Stimulated activated naive CD4-positive, alpha-beta T cell treated with Interleukin-2 at 50 U/mL for 16 hours (primary cell): Measurements from ENCODE around the gene ACTL9.
A peak's percentile ranks its signal among the peaks of the same experiment; 100 is the strongest.
"Not testable (repeated sequence)": the region's sequence is repeated elsewhere in the genome, so short reads cannot be mapped to it uniquely, and the experiment has no call there.

Experiments used
- DNase-seq: peaks from one replicate; lab custom pipeline; 2025; lab: John Stamatoyannopoulos, UW

ACTL9 gene, protein sequence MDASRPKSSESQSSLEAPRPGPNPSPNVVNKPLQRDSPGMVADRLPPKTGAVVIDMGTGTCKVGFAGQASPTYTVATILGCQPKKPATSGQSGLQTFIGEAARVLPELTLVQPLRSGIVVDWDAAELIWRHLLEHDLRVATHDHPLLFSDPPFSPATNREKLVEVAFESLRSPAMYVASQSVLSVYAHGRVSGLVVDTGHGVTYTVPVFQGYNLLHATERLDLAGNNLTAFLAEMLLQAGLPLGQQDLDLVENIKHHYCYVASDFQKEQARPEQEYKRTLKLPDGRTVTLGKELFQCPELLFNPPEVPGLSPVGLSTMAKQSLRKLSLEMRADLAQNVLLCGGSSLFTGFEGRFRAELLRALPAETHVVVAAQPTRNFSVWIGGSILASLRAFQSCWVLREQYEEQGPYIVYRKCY

DNA sequence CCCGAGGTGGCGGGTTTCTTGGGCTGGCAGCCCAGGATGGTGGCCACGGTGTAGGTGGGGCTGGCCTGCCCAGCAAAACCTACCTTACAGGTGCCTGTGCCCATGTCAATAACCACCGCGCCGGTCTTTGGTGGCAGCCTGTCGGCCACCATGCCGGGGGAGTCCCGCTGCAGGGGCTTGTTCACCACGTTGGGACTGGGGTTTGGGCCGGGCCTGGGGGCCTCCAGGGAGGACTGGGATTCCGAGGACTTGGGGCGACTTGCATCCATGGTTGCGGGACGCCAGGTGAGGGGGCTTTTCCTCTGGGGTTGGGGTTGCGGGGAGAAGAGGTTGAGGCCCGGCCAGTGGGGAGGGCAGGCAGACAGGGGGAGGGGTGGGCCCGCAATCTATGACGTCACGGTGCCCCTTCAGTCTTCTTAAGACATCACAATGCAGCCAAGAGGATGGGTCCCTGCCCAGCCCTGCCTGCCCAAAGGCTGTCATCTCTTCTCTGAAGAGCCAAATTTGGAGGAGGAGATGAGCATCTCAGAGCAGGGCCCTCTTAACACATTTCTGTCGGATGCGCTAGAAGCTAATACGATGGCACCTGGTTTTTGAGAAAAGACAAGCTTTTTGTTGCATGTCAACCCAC, at the start of gene ACTL9:
Gene ACTL9 (minus strand): TSS at position 363 of the 631 bp plus-strand sequence. CDS start 94 bp downstream, at position 269.
- DNase-seq = no peak

DNA sequence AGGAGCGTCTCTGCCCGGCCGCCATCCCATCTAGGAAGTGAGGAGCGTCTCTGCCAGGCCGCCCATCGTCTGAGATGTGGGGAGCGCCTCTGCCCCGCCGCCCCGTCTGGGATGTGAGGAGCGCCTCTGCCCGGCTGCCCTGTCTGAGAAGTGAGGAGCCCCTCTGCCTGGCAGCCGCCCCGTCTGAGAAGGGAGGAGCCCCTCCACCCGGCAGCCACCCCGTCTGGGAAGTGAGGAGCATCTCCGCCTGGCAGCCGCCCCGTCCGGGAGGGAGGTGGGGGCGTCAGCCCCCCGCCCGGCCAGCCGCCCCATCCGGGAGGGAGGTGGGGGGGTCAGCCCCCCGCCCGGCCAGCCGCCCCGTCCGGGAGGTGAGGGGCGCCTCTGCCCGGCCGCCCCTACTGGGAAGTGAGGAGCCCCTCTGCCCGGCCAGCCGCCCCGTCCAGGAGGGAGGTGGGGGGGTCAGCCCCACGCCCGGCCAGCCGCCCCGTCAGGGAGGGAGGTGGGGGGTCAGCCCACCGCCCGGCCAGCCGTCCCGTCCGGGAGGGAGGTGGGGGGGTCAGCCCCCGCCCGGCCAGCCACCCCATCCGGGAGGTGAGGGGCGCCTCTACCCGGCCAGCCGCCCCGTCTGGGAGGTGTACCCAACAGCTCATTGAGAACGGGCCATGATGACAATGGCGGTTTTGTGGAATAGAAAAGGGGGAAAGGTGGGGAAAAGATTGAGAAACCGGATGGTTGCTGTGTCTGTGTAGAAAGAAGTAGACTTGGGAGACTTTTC, 40.9 kb upstream of the ACTL9 start:
- not testable (repeated sequence) for DNase-seq

DNA sequence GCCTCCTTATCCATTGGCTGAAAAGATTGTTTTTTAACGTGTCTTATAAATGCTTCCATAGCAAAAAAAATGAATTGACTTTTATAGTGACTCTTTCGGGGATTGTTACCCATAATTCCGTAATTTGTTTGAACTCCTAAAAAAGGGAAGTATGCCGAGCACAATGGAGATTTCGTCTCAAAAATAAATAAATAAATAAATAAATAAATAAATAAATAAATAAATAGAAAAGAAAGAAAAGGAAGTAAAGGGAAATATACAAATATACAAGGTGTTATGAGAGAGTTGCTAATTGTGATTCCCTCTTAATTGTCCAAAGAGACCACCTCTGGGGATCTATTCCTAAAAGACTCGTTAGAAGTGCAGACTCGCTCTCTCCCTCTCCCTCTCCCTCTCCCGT, 39.8 kb upstream of the ACTL9 start:
- no peak for DNase-seq

DNA sequence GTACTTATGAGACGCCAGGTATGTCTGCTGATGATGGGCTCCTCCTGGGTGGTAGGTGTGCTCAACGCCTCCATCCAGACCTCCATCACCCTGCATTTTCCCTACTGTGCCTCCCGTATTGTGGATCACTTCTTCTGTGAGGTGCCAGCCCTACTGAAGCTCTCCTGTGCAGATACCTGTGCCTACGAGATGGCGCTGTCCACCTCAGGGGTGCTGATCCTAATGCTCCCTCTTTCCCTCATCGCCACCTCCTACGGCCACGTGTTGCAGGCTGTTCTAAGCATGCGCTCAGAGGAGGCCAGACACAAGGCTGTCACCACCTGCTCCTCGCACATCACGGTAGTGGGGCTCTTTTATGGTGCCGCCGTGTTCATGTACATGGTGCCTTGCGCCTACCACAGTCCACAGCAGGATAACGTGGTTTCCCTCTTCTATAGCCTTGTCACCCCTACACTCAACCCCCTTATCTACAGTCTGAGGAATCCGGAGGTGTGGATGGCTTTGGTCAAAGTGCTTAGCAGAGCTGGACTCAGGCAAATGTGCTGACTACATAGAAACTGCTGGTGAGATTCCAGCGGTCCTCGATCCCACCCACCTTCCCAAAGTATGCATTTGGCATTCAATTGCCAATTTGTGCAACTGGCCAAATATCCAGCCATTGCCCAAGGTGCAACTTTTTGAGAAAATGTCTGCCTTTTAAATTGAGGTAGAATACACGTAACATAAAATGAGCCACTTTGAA, 33.0 kb upstream of the ACTL9 start:
- DNase-seq = no peak

DNA sequence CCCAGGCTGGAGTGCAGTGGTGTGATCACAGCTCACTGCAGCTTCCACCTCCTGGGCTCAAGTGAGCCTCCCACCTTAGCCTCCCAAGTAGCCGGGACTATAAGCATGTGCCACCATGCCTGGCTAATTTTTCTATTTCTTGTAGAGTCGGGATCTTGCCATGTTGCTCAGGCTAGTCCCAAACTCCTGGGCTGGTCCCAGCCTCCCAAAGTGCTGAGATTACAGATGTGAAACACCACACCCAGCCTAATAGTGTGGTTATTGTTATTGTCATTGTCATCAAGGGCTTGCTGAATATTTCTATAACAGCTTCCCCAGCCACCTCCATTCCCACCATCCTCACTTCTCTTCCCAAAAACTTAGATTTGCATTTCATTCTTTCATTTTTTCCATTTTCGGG, 25.7 kb upstream of the ACTL9 start:
- no peak for DNase-seq

DNA sequence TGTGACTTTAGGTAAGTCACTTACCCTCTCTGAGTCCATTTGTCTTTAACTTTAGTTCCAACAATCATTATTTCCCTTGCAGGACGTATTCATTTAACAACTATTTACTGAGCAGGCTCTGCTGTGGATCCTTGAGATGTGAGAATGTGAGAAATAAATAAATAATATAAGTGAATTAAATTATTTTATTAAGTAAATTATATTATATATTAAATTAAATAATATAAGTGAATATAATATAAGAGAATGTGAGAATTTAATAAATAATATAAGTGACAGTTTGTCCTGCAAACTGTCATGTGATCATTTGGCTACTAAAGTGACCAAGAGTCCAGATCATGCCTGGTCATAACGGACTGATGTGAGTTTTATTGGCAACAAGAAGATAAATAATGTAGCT, 23.4 kb upstream of the ACTL9 start:
- no peak for DNase-seq

DNA sequence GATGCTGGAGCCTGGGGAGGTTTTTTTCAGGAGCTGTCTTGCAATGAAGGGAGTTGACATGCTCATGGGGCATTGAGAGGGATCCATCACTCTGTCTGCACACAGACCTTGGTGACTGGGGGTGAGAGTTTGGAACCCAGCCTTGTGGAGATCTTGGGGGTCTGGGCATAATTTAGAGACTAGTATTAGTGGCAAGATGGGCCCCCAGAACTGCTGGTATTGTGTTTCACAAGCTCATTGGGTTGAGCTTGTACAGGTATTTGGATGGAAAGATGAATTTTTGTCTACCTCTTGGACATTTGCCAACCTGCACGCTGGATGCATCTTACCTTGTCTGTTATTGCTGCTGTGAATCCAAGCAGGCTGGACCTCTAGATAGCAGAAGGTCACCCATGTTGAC, 22.7 kb upstream of the ACTL9 start, which contains the start of gene OR2Z1:
Gene OR2Z1 (plus strand): TSS at position 301 of the 400 bp plus-strand sequence. CDS start 9,395 bp downstream, outside the sequence.
- DNase-seq = no peak

DNA sequence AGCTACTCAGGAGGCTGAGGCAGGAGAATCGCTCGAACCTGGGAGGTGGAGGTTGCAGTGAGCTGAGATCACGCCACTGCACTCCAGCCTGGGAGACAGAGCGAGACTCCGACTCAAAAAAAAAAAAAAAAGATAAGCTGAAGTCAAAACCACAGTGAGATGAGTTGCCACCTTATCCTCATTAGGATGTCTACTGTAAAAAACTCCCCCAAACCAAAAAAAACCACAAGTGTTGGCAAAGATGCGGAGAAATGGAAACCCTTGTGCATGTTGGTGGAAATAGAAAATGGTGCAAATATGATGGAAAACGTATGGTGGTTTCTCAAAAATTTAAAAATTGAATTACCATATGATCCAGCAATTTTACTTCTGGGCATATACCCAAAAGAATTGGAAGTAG, 11.7 kb upstream of the ACTL9 start:
- DNase-seq = not testable (repeated sequence)

DNA sequence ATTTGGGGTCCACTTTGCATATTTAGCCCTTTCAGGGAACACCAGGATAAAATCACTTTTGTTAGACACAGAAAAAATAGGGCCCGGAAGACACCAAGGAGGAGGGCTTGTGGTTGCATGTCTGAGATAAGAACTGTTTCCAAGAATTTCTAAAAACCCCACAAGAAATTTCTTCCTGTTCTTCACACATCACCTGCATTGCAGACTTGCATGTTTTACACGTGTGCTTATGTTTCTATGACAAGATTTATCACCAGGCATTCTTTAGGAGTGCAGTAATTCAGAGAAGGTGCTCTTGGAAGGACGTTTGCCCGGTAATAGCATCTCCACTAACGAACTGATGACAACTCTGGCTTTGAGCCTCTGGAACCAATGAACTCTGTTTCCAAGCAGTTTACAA, 7.1 kb upstream of the ACTL9 start:
- DNase-seq = no peak

DNA sequence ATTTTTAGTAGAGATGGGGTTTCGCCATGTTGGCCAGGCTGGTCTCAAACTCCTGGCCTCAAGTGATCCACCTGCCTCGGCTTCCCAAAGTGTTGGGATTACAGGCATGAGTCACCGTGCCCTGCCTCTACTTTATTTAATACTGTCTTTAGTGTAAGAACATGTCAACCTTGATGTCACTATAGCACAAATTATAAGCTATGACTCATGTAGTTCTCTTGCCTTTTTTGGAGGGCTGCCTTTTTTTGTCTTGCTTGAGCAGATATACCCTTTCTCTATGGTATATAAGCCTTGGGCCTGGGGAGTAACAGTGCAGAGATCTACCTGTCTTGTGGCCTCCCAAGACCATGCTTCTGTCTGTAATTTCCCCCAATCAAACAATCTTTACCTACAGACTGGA, 6.7 kb upstream of the ACTL9 start:
- not testable (repeated sequence) for DNase-seq

DNA sequence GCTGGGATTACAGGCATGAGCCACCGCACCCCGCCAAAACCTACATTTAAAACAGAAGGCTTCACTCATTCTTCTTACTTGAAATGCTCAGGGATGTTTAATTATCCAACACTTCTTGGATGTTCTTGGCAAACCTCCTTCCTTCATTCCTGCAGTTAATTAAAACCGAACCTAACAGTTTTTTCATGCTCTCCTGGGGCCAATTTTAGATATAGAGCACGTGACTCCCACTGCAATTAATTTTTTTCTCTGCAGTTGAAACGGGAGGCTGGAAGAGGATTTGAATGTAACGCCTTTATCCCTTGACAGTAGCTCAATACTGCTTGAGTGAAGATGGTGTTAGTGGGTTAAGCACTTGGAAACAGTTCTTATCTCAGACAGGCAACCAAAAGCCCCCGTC, 4.6 kb upstream of the ACTL9 start:
- DNase-seq = no peak

DNA sequence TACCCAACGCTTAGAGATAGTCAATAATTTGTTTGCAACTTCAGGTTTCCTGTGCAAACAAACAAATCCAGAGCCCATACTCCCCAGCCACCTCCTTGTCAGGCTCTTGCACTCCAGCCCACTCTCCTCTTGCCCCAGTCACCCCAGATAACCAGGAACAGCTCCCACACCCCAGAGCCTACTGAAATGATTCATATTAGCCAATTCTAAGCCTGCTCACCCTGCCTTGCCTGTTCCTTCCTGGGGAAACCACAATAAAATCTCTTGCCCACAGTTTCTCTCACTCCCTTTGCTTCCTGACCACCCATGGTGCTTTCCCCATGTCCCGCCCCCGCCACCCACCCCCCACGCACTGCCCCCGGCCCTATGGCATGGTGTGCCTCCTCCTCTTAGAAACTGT, 3.8 kb upstream of the ACTL9 start:
- peak; percentile 48 for DNase-seq

DNA sequence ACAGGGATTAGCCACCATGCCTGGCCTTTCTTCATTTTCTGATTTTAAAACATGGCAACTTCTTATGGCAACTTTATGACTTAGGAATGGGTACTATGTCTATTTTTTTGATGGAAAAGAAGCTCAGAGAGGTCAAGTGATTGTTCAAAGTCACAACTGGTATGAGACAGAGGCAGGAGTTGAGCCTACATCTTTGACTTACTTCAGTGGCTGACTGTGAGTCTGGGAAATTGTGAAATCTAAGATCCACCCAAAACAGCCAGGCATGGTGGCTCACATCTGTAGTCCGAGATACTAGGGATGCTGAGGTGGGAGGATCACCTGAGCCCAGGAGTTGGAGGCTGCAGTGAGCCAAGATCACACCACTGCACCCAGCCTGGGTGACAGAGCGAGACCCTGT, 2.4 kb upstream of the ACTL9 start:
- no peak for DNase-seq

DNA sequence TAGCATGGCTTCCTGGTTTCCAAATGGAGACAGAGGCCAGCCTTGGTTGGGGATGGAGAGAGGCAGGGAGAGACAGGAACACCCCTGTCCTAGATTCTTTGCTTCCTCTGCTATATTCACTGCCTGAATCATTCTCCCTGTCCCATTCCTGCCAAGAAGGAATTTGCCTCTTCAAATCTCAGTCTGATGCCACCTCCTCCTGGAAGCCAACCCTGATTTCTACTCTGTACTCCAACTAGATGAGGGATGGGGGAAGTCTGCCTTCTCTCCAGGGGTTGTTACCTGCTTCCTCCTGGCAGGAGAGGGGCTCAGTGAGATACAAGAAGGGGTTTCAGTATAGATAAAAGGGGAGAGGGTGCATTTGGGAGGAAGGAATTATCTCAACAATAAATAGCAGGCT, 1.3 kb upstream of the ACTL9 start:
- DNase-seq = no peak

DNA sequence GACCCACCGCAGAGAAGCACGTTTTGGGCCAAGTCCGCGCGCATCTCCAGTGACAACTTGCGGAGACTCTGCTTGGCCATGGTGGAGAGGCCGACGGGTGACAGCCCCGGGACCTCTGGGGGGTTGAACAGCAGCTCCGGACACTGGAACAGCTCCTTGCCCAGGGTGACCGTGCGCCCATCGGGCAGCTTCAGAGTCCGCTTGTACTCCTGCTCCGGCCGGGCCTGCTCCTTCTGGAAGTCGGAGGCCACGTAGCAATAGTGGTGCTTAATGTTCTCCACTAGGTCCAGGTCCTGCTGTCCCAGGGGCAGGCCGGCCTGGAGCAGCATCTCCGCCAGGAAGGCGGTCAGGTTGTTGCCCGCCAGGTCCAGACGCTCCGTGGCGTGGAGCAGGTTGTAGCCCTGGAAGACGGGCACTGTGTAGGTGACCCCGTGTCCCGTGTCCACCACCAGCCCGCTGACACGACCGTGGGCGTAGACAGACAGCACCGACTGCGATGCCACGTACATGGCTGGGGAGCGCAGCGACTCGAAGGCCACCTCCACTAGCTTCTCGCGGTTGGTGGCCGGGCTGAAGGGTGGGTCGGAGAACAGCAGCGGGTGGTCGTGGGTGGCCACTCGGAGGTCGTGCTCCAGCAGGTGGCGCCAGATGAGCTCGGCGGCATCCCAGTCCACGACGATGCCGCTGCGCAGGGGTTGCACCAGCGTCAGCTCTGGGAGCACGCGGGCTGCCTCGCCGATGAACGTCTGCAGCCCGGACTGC, 743 bp downstream of the ACTL9 start:
- DNase-seq = no peak

DNA sequence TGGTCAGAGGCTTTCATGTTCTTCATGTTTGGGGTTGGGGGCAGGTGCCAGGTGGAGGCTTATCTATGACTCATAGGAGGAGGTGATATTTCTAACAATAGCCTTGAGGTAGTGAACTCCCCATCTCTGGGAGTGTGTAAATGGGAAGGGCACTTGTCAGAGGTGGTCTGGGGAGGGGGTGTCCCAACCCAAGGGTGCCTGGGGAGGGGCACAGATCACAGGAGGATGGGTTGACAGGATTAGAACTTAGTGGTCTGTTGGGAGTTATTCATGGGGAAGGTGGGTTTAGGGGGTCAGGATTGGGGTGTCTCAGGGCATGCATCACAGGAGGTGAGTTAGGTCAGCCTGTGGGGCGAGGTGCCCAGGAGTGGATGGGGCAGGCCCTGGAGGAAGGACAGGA, 1.6 kb downstream of the ACTL9 start:
- no peak for DNase-seq

DNA sequence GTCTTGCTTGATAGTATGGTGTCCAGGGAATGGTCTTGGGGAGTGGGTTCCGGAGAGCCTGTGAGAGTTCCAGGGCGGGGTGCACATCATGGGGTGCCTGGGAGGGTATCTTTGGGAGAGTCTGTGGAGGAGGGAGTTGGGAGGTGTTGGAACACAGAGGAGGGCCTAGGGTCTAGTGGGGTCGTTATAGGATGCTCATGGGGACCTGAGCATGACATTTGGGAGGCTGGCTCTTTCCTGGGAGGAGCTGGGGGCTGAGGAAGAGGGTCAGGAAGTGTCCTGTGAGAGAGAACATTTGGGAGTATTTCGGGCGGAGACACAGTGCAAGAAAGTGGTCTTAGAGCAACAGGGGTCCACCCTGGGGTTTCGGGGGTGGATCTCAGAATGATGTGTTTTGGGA, 2.7 kb downstream of the ACTL9 start:
- no peak for DNase-seq

DNA sequence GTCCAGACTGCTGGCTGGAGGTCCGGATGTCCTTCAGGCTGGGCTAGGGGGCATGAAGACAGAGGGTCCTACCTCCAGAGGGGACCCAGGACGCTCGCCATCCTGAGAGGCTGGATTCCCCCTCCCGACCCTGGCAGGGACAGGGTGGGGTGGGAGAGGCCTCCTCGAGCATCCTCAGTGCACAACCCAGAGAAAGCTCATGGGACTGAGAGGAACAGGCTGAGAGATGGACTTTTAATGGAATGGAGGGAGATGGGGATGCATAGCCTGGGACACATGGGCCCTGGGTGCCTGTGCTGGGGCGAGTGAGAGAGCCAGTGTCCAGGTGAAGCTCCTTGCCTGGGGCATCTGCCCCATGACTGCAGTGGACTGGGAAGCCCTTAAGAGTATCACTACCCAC, 3.1 kb downstream of the ACTL9 start:
- DNase-seq = no peak

DNA sequence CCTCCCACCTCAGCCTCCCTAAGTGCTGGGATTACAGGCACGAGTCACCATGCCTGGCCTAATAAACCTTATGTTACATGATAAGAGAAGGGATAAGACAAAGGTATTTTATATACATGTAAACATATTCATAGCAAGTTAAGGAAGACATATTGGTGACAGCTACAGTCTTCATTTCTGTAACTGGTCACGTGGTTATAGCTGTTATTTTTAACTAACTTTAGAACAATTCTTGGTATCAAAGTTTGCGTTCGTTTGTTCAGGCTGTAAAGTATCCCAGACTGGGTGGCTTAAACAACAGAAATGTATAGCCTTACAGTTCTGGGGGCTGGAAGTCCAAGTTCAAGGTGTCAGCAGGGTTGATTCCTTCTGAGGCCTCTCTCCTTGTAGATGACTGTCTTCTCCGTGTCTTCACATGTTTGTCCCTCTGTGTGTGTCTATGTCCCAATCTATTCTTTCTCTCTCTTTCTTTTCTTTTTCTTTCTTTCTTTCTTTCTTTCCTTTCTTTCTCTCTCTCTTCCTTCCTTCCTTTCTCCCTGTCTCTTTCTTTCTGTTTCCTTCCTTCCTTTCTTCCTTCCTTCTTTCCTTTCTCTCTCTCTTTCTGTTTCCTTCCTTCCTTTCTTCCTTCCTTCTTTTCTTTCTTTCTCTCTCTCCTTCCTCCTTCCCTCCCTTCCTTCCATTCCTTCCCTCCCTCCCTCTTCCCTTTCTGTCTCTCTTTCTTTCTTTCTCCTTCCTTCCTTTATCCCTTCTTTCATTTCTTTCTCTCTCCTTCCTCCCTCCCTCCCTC, 7.6 kb downstream of the ACTL9 start:
- DNase-seq = no peak

DNA sequence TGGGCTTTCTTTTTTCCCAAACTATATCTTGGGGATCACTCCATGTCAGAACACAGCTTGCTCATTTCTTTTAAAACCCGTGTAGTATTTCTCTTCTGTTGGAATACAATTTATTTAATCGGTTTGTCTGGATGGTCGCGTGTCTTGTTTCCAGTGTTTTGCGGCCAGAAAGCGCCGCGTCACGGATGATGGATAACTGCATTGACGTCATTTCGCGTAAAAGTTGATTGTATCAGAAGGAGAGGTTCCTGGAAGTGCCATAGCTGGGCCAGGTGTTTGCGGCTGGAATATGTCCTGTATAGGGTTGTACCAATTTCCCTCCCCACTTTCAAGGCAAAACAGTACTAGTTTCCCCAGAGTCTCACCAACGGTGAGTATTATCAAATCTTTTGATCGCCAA, 9.7 kb downstream of the ACTL9 start:
- DNase-seq = no peak

DNA sequence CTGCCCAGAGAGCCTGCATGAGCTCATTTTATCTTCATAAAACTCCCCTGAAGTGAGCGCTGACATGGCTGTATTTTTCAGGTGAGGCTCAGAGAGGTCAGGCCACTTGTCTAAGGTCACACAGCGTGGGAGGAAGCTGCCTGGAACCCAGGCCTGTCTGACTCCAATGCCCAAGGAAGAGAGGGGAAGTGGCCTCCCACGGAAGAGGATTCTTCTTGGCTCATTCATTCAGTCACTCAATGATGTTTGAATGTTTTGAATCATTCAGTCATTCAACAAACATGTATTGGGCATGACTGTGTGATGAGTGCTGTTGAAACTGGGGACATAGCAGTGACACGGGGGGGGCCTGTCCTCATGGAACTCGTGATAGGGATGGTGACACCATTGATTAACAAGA, 12.0 kb downstream of the ACTL9 start:
- DNase-seq = no peak
